Fibroblast of skin of left biceps (primary cell): ENCODE data around the gene FOSB.
"Not testable (repeated sequence)": the region's sequence is repeated elsewhere in the genome, so short reads cannot be mapped to it uniquely, and the experiment has no call there.

Source experiments
- DNase-seq, 2 experiments: peaks; one replicate each; pipeline ENCODE4 v3.0.0-alpha.2; 2013; ENCODE audit warnings: low read depth in 2 of 2

FOSB gene

DNA sequence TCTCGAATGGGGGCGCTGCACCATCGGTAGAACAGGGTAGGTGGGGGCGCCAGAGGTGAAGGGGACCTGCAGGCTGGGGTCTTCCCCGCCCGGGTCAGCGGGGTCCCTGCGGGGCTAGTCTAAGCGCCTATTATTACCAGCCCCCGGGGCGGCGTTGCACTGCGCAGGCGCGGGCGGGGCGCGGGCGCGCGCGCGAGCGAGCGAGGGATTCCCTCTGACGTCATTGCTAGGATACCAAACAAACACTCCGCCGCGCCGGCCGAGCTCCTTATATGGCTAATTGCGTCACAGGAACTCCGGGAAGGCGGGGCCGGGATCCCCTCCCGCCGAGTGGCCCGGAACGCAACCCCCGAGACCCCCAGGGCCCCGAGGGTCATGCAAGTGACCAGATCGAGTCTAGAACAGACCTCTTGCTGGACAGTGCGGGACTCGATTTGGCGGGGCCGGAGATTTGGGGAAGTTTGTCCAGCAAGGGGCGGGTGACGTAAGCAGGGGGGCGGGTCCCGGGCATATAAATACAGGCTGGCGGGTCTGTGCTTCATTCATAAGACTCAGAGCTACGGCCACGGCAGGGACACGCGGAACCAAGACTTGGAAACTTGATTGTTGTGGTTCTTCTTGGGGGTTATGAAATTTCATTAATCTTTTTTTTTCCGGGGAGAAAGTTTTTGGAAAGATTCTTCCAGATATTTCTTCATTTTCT lies at the start of gene FOSB:
FOSB (plus strand) TSS at position 541 of the 703 bp plus-strand sequence. CDS start 591 bp downstream, outside the sequence.
- DNase-seq, result peak; percentile 88

DNA sequence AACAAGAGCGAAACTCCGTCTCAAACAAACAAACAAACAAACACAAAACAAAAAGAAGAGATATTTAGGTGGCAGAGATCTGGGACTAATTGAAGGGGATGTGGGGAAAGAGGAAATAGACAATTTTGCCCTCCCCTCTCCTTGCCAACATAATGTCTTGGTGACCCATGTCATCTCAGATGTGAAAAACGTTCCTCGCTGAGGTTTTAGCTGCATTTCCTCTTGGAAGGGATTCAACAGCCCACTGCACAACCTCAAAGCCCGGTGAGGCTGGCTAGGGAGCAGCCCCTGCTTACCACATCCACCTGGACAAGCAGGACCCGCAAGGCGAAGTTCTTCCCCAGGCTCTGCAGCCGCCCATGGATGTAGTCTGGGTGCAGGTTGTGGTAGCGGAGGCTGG lies 49.0 kb upstream of the FOSB start:
- DNase-seq, result no peak

DNA sequence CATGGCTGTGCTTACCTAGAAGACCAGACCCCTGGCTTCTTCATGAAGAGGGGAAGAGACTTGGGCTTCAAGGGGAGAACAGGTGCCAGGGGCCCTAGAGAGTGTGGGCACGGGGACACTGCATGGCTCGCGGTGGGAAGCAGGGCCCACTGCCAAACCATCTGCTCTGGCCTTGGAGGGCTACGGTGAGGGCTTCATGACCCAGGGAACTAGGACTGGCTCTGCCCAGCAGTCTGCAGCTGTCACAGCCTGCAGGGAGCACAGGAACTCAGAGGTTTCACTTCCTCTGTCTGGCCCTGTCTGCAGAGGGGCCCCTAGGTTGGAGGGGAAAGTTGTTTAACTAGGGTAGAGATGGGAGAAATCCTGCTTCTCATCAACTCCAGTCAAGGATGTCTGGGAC lies 48.4 kb upstream of the FOSB start:
- no peak for DNase-seq

DNA sequence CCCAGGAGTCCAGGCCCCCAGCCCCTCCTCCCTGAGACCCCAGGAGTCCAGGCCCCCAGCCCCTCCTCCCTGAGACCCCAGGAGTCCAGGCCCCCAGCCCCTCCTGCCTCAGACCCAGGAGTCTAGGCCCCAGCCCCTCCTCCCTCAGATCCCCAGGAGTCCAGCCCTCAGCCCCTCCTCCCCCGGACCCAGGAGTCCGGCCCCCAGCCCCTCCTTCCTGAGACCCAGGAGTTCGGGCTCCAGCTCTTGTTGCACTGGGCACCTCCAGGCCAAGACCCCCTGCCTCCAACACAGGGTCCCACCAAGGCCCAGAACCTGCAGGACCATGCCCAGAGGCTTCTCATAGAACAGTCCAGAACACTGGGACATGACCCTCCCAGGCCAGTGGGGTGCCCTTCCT lies 47.9 kb upstream of the FOSB start:
- DNase-seq, result no peak

DNA sequence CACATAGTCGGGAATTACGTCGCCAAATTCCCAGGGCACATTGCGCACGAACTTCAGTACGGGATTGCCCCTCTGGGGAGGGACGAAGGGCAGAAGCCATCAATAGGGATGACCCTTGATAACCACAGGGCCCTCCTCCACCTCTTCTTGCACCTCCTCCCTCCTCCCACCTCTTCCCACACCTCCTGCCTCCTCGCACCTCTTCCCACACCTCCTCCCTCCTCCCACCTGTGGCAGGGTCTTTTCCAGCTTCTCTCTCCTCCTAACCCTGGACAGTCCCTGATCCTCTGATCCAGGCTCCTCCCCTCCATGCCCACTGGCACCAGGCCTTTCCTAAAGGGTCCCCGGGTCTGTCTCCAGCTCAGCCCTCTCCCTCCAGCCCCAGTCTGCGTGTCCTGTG lies 47.4 kb upstream of the FOSB start:
- DNase-seq, result no peak

DNA sequence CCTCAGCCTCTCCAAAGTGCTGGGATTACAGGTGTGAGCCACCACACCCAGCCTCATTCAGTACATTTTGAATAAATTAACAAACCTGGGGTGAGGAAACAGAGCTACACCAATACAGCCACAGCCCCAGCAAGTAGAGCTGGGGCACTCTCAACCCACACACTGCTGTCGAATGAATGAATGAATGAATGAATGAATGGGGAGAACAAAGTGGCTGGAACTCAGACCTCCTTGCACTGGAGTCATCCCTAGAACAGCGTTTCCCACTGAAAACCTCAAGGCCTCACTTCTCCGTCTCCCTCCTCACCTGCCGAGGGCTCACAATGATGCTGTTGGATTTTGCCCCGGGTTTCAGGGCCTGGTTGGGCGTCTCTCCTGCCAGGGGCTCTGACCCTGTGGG lies 46.9 kb upstream of the FOSB start:
- no peak for DNase-seq

DNA sequence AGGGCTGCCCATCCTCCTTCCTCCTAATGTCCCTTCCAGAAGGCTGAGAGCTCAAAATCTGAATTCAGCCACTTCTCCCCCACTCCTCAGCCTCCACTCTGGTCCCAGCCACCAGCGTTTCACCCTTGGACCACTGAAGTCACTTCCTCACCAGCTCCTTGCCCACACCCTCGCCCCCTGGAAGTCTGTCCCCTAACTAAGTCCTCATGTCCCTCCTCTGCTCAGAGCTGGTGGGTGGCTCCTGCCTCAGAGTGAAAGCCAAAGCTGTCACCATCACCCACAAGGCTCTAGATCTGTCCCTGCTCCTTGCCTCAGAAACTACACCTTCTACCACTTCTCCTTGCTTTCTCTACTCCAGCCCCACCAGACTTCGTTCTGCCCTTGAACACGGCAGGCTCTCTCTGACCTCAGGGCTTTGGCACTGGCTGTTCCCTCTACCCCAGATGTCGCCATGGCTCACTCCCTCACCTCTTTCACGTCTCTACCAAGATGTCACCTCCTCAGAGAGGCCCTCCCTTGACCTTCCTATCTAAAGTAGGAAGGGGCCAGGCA lies 45.8 kb upstream of the FOSB start:
- no peak for DNase-seq

DNA sequence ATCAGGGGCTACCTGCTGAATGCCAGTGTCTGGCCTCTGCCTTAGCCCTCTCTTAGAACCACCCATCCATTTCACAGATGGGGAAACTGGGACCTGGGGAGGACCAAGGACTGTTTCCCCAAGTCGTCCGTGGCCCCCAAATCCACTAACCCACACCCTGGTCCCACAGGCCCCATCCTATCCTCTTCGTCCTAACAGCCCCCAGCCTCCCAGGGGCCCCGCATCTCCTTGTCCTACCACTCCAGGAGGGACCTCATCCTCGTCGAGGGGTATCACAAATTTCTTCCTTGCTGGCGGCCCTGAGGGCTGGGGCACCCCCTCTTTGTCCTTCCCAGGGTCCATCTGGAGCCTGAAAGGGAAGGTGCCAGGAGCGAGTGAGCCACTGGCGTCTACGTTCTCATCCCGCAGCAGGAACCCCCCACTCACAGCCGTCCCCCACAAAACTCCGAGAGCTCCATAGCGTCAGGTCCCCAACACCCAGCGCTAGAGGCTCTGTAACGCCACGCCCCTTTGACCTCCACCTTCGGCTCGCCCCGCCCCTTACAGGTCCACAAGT lies 44.7 kb upstream of the FOSB start:
- DNase-seq, result no peak

DNA sequence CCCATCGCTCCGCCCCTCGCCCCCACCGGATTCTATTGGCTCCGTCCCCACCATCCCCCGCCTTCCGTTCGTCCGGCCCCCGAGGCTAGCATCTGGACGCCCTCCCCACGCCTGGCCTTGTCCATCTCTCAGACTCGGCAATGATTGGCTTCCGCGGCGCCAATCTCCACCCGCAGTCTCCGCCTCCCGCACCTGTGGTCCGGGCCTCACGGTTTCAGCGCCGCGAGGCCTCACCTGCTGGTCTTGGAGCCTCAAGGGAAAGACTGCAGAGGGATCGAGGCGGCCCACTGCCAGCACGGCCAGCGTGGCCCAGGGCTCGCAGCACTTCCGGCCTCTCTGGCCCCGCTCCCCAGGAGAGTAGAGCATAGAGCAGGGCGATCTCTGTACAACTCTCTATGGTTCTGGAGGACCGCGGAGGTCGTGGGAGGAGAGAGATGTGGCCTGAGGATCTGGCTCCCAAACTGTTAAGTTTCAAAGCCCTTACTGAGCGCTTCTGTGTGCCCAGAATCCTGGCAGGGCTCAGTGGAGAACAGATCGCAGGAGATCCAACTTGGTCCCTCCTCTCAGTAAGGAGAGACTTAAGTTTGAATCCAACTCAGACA lies 44.1 kb upstream of the FOSB start, which contains the start of gene ERCC1:
ERCC1 (minus strand) TSS at position 329 of the 602 bp plus-strand sequence. CDS start 543 bp downstream, outside the sequence.
- peak; percentile 86 for DNase-seq

DNA sequence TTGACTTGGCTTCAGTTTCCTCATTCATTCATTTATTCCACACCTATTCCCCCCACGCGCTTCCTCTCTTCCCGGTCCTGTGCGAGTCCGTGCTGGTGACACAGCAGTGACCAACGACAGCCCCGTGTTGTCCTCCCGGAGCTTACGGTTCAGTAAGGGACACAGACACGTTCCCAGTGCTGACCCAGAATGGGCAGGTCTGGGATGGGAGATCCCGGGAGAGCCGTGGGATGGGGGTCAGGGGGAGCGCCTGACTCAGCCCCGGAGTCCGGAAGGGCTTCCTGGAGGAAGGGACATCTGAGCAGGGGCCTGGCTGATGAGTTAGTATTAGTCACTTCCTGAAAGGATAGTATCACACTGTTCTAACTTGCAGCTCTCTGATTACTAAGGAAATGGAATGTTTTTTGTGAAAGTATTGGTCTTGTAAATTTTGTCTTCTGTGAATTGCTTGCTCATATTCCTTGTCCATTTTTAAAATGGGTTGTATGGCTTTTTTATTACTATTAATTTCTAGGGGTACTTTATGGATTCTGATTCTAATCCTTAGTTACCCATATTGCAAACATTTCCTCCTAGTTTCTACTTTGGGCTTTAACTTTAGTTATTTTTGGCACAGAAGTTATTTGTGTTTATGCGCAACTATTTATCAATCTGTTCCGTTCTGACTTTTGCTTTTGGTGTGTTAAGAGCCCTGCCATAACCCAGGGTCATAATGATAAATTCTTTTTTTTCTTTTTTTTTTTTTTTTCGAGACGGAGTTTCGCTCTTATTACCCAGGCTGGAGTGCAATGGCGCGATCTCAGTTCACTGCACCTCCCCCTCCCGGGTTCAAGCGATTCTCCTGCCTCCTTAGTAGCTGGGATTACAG lies 43.4 kb upstream of the FOSB start:
- peak in 1 of 2 experiments; percentile 76 for DNase-seq

DNA sequence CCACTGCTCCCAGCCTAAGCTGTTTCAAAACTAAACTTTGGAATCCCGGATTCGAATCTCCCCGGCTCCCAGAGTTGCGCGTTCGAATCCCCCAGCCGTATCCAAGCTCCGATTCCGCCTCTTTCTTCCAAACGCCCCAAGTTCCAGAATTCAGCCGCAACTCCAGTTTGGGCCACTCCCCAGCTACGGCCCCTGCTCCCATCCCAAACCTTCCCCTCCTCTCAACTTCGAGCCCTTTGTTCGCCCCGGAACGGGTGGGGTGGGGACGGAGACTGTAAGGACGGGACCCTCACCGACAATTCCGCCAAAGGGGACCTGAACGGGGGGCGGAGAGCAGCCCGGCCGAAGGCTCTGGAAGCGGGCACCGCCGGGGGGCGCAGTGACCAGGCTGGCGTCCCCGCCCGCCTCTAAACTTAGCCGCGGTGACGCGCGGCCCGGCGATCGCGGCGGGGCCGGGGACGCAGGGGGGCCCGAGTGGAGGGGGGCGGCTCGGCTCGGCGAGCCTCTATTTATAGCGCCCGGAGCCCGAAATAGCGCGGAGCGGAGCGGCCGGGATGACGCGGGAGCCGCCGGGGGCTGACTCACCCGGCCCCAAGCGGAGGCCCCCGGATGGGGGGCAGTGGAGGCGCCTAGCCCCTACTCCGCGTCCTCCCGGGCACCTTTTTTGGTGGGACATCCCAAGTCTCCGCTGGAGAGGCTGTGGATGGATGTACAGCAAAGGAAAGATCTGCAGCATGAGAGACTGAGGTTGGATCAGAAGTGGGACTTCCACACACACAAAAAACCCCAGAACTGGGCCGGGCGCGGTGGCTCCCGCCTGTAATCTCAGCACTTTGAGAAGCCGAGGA lies 39.2 kb upstream of the FOSB start:
- DNase-seq, result no peak

DNA sequence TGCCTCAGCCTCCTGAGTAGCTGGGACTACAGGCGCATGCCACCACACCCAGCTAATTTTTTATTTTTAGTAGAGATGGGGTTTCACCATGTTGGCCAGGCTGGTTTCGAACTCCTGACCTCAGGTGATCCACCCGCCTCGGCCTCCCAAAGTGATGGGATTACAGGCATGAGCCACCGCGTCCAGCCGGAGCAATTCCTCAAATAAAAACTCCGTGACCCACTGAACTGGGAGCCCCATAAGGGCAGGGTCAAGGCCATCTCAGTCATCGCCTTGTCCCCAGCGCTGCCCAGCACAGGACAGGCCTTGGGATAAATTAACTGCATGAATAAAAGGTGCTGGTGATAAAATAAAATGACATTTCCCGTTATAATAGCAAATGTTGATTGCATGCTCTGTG lies 37.9 kb upstream of the FOSB start:
- not testable (repeated sequence) for DNase-seq

DNA sequence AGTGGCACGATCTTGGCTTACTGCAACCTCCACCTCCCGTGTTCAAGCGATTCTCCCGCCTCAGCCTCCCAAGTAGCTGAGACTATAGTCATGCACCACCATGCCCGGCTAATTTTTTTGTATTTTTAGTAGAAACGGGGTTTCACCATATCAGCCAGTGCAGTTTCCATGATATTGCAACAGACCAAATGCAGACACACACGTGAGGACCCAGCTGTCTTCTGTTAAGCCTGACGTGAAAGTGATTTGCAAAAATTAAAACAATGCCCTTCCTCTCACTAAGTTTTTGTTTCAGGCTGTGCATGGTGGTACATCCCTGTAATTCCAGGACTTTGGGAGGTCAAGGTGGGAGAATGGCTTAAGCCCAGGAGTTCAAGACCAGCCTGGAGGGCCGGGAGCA lies 36.8 kb upstream of the FOSB start:
- DNase-seq, result peak in 1 of 2 experiments; percentile 51

DNA sequence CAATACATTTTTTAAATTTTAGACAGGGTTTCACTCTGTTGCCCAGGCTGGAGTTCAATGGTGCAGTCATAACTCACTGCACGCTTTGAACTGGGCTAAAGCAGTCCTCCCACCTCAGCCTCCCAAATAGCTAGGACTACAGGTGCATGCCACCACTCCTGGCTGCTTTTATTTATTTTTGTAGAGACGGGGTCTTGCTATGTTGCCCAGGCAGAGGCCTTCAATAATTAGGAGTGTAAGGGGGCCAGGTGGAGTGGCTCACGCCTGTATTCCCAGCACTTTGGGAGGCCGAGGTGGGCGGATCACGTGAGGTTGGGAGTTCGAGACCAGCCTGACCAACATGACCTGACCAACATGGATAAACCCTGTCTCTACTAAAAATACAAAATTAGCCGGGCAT lies 35.3 kb upstream of the FOSB start:
- not testable (repeated sequence) for DNase-seq

DNA sequence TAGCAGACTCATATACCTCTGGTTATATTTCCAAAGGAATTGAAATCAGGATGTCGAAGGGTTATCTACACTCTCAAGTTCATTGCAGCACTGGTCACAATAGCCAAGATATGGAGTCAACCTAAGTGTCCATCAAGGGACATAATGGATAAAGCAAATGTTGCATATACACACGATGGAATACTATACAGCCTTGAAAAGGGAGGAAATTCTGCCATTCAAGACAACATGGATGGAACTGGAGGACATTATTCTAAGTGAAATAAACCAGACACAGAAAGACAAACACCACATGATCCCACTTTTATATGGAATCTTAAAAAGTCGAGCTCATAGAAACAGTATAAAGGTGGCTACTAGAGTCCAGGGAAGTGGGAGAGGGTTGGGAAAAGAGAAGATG lies 30.5 kb upstream of the FOSB start:
- DNase-seq, result no peak

DNA sequence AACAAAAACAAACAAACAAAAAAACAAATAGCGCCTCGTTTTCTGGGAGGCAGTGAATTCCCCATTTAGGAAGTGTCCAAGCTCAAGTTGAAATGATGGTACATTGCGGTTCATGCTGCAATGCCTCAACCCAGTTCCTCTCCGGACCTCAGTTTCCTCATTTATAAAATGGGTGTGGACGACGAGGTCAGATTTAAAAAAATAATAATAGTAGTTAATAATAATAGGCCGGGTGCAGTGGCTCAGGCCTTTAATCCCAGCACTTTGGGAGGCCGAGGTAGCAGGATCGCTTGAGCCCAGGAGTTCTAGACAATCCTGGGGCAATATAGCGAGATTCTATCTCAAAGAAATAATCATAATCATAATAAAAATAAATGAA lies 28.6 kb upstream of the FOSB start:
- DNase-seq, result no peak

DNA sequence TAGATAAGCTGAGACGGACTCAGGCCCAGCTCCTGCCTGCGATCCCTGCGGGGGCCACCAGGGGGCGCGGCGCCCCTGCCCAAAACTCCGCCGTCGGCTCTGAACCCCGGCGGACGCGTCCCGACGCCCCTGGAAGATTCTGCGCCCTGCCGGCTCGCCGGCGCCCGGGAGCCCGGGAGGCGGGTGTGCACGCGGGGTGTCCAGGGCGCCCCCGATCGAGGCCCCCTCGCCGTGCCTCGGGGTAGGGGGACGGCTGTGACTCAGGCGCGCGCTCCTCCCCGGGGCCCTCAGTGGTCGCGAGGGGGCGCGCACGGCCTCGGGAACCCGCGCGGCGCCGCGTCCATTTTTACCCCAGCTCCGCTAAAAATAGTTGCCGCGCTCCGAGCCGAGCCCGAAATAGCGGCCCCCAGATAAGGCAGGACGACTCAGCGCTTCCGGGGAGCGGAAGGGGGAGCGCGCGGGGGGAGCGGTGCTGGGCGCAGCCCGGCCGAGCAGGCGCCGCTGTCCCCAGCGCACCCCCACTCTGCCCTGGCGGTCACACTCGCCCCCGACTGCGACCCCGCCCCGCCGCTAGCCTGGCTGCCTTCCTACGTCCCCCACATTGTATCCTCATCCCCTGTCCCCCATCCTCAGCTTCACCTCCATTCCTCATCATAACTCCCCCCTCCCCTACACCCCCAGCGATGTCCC lies 28.1 kb upstream of the FOSB start:
- peak in 1 of 2 experiments; percentile 59 for DNase-seq

DNA sequence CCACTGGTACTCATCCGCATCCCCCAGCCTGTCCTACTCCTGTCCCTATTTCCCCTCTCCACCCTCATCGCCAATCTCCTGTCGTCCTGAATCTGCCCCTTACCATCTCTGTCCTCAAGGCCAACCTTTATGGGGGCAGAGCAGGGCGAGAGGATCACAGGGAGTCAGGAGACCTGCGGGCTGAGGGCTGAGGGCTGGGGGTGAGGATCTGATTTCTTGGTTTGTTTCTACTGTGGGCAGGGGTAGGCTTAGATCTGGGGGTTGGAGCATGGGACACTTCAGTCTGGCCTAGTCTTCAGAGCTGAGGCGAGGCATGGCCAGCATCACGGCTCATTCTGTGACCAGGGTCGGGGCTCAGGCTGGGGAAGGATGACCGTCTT lies 27.5 kb upstream of the FOSB start:
- DNase-seq, result no peak

DNA sequence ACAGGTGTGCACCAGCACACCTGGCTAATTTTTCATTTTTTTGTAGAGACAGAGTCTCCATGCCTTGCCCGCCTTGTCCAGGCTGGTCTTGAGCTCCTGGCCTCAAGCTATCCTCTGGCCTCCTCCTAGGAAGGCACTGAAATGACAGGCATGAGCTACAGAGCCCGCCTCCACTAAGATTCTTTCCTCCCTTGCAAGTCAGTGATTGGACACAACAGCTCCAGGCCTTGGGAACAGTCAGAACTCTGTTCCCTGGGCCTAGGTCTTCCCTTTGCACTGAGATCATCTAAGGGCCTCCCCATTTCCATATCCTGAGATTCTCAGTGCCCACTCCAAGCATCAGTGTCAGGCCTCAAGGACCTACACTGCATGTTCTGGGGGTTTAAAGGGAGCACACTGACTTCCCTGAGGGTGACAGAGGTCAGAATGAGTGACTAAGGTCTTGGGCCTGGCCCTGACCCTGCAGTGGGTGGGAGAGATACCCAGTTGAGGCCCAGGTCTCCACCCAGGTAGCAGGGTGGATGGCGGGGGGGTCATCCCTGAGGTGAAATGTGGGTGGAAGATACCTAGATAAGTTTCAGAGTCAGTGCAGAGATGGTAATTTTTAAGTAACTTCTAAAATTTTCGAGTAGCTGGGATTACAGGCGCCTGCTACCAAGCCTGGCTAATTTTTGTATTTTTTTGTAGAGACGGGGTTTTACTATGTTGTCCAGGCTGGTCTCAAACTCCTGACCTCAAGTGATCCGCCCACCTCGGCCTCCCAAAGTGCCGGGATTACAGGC lies 26.7 kb upstream of the FOSB start:
- no peak for DNase-seq

DNA sequence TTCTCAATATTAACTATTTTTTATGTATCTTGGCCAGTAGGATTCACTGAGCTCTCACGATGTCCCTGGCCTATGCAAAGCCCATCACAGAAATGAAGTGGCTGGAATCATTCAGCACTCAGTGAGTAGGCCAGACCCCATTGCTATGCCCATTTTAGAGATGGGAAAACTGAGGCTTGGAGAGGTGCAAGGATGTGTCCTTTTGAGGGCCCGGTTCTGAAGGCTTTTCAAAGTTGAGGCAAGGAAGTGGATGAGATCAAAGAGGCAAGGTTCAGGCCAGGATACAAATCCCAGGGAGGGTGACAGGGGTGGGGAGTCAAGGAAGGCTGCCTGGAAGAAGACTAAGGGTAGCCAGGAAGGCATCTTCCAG lies 25.4 kb upstream of the FOSB start:
- DNase-seq, result no peak
